ENCODE results near the gene MAPK4.

Gene MAPK4

GRCh38 chr18:50627594-50628532 is 68.0 kb downstream of the MAPK4 start:
- DNase-seq = no peak

GRCh38 chr18:50628533-50628905 is 68.6 kb downstream of the MAPK4 start:
- DNase-seq = no peak

DNA sequence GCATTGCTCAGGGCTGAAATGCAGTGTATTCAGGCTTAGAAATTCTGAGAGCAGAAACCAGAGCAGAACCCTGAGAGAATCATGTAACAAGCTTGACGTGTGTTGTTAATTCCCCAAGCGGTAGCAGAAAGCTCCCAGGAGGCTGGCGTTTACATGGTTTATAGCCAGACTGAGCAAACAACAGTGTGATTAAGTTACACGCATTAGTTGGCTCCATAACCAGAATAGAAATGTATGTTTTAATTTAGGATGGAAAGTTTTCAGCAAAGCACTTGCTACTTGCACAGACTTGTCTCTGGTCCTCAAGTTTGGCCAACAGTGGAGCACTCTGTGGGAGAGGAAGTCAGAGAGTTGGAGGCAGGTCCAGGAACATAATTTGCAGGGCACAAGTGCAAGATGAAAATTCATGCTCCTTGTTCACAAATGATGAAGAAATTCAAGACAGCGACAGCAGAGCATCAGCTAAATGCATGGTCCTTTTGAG is 69.3 kb downstream of the MAPK4 start:
- DNase-seq = peak; percentile 73

DNA sequence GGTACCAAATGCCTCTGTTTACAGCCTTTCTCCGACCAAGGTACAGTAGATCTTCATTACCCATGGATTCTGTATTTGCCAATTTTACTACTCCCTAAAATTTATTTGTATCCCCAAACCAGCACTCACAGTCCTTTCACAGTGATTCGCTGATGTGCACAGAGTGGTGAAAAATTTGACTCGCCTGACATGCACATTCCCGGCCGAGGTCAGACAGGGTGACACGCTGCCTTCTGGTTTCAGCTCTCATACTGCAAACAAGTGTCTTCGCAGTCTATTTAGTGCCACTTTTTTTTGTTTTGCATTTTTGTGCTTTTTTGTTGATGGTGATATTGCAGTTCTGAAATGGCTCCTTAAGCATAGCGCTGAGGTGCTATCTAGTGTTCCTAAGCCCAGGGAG is 71.0 kb downstream of the MAPK4 start:
- DNase-seq = no peak

DNA sequence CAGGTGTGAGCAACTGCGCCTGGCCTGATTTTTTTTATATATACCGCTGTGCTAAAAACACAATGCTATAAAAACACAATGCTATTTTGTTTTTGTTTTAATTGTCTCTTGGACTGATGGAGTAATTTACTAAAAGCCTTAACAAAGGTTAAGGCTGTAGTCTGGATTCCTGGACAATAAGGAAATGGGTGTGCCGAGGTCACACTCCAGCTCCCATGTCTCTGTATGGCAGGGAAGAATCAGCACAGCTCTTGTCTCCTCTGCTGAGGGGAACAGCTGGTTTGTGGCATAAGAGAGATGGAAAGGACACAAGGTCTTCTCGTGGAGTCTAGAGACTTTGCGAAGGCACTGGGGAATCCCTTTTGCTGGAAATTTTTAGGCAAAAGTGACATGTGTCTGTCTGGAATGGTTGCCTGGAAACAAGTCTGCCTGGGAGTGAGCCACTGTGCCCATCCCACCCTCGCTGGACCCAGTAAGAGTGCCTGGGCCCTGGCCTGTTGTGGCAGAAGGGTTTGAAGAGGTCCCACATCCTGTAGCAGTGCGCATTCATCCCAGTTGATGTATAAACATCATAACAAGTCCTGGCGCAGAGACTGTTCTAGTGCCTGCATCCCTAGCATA is 73.1 kb downstream of the MAPK4 start:
- no peak for DNase-seq

- no peak for DNase-seq
Observed at GRCh38 chr18:50633992-50634391, 74.1 kb downstream of the MAPK4 start.

DNA sequence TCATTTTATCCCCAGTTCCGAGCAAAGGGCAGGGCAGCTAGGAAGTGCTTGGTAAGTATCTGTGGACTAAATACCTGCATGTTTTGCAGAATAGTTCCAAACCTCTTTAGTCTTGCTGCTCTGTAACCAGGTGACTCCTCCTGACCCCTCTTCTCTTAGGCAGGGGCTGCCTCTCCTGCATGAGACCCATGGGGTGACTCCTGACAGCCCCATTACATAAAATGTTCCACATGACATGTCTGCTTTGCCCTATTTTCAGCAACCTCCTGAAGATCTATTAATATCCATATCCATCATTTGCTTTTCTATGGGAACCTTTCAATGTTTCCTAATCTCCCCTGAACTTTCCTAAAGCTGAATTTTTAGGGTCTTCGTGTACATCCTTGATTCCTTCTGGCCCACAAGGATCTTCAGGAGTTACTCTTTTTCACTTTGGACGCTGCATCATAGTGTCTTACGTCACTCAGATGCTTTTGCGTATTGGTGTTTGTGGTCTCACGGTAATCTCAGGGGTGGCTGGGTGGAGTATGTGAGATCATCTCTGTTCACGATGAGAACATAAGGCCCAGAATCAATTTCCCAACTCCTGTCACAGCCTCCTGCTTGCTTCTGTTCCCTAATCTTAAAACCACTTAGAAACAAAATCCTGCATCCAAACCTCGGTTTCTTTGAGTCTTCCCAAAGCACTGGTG is 76.6 kb downstream of the MAPK4 start:
- no peak for DNase-seq

- DNase-seq = no peak
Observed at GRCh38 chr18:50638016-50638883, 78.4 kb downstream of the MAPK4 start.

DNA sequence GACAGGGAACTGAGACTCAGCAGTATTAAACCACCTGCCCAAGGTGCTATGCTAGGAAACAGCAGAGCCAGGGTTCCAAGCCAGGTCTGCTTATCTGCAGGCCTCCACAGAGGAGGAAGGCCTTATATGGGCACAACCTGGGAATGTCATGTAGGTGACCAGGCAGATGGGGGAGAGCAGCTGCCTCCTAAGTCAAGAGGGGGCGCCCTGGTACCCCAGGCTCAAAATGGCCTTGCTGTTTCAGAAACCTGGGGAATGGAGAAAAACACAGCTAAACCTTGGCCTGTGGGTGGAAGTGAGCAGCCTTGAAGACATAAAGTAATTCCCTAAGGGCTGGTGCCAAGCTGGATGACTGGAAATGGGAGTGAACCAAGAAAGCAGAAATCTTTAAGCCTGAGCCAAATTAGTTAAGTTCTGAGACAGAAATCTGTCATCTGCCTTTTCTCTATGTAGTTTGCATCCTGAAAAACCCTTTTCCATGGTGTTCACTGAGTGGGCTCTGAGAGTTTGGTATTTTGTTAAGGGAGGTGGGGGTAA is 79.1 kb downstream of the MAPK4 start:
- DNase-seq = no peak

DNA sequence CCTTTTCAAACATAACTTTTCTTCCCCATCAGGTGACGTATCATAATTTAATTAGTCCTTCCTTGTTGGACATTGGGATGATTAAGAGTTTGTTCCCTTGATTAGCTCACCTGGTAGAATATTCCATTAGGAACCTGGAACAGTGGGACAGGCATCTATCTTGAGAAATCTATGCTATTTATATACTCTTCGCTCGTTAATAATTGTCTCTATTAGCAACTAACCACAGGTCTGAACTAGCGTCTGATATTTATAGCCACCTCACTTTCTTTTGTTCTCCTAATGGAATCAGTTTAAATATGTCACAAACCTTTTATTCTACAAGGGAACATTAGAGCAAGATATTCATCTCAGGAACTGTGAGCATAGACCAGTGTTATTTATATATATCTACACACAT is 79.8 kb downstream of the MAPK4 start:
- no peak for DNase-seq

DNA sequence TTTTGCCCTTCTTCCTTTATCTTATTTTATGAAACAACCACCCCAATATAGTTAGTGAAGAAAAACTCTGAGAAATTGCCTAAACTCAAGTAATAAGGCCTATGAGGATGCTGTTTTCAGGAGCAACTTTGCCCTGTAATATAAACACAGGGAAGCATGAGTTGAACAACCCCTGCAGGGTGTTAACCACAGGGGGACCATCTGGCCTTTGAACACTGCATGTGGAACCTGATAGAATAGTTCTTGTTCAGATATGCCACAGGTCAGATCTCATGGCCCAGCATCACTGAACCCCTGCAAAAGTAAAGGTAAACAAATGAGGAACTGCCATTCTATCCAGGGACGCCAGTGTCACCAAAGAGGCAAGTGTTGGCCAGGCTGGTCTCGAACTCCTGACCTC is 82.6 kb downstream of the MAPK4 start:
- DNase-seq = no peak

GRCh38 chr18:50644146-50644545 is 84.3 kb downstream of the MAPK4 start:
- DNase-seq = no peak

- no peak for DNase-seq
Observed at GRCh38 chr18:50644807-50645206, 84.9 kb downstream of the MAPK4 start.

- DNase-seq = no peak
Observed at GRCh38 chr18:50647237-50647636, 87.3 kb downstream of the MAPK4 start.

DNA sequence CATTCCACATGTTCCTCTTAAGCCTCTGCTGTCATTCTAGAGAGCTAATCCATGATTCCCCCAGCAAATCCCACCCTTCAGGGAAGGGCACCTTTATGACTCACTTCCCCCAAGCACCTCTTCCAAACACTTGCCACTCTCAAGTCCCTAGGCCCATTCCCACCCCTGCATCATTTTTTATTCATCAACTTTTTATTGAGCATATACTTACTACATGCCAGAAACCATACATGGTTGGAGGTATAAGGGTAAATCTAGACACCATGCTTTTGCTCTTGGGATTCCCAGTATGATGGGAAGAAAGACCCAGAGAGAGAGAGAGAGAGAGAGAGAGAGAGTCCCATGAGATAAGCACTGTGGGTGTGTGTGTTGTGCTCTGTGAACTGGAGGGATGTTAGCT is 87.9 kb downstream of the MAPK4 start:
- DNase-seq = no peak

DNA sequence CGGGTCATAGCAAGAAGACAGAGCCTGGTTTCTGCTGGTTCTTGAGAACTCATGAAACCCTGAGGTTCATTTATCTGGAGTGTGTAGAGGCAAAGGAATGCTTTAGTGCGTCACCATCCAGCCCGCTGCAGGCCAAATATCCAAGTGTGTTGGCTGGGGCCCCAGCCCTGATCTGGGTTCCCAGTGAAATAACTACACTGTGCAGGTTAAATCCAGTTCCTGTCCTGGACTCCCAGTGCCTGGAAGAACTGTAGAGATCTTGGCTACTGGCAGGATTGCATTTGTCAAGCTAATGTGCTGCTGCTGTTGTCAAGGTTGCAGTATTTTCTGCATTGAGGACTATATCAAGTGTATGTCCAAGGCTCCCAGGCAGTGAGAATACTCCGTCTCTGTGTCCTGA is 89.9 kb downstream of the MAPK4 start:
- no peak for DNase-seq

DNA sequence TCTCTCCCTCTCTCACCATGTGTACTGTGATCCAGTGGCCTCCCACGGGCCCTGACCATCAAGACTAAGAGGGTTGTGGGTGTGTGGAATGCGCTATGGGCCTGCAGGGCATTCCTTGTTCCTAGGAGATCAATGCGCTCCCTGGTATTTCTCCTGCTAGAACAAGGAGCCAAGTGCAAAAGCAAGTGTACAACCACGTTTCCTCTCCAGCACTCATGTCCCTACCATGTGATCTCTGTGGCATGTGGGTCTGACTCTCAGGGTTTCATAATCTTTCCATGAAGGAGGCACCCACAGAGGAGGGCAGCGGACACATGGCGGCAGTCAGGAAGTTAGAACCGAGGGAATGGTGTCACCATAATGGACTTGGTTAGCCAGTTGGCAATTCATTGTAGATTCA is 91.4 kb downstream of the MAPK4 start:
- no peak for DNase-seq

DNA sequence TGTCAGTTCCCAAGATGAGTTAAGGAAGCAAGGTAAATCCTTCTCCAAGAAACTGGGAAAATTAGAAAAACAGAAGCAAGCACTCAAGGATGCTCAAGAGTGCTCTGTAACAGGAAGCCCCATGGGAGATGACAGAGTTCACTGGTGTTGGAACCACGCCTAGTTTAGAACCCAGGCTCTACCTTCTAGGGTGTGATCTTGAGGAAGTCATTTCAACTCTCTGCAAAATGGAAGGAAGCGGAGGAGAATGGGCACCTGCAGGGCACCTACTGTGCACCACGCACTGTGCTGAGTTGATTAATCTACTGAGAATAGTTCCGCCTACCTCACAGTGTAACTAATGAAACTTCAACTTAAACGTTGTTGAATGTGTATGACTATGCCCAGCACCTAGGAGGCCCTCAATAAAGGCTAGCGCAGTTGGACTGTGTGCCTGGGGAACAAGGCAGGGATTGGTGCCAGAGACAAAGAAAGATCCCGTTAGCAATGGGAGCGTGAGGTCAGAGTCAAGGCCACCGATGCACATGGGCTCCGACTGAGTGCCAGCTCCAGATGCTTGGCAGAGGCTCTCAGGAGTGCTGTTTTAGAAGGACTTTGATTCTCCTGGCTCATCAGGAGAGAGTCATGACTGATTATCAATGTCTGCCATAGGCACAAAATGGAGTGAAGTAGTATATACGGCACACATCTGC is 93.7 kb downstream of the MAPK4 start:
- no peak for DNase-seq

GRCh38 chr18:50654211-50654610 is 94.3 kb downstream of the MAPK4 start:
- DNase-seq = no peak

GRCh38 chr18:50654658-50655550 is 95.0 kb downstream of the MAPK4 start:
- no peak for DNase-seq

GRCh38 chr18:50656396-50656795 is 96.5 kb downstream of the MAPK4 start:
- DNase-seq = no peak

Measured in NCI-H446 treated with DMSO at 0.1 percent for 48 hours (cell line).